ENCODE data around the gene OR1E2. TPM values are rescaled to one million over a fixed set of nuclear protein-coding genes. Genes with fewer than 3 reads are reported as not detected.

OR1E2 gene
- total RNA-seq (2013): not detected
- polyA plus RNA-seq (not detected), polyA minus RNA-seq (not detected in 2 replicates), total RNA-seq (0 to 0.12 (median 0) reads per million in 11 experiments)

GRCh38 chr17:3433741-3434140 lies at the start of gene OR1E2:
OR1E2 (minus strand) TSS chr17:3433841; CDS start chr17:3433841, 0 bp downstream.
- intact Hi-C loops (cut with micrococcal nuclease): no loop called here
- Histone ChIP-seq H3K4me1 (ENCODE audit: control insufficient read depth in 1 of 2, insufficient read depth in 2 of 2, low read length in 2 of 2) (no peaks in the 10 kb centered on the region), H3K27ac (ENCODE audit: low read depth in 1 of 2, low read length in 2 of 2) (no peak within 1 kb of the TSS), H3K9ac (ENCODE audit: insufficient read depth, low read length, poor library complexity, severe bottlenecking) (no peak within 1 kb of the TSS), H3K79me2 (ENCODE audit: insufficient read depth, low read length) (no peaks in the 10 kb centered on the region), H3K27me3 (ENCODE audit: control insufficient read depth in 2 of 2, insufficient read depth in 2 of 2, low read length in 2 of 2) (no peaks in the 10 kb centered on the region), H4K20me1 (ENCODE audit: insufficient read depth, low read length) (no peaks in the 10 kb centered on the region), H3K9me3 (replicated peaks in 1 of 2; ENCODE audit: control insufficient read depth in 1 of 2, insufficient read depth in 1 of 2, low read length in 2 of 2) (no peaks in the 10 kb centered on the region), H3K4me2 (replicated peaks; ENCODE audit: extremely low read depth, low read length, poor library complexity, severe bottlenecking) (no peak within 1 kb of the TSS), H3K36me3 (replicated peaks in 1 of 2; ENCODE audit: control insufficient read depth in 1 of 2, insufficient read depth in 2 of 2, low read length in 2 of 2) (no peaks in the 10 kb centered on the region), H3K4me3 (replicated peaks in 1 of 3; ENCODE audit: low read depth in 2 of 3, low read length in 3 of 3) (no peak within 1 kb of the TSS), H2AFZ (ENCODE audit: insufficient read depth, low read depth, low read length, poor library complexity, severe bottlenecking) (no peak within 1 kb of the TSS)
- Mint-ChIP-seq H3K36me3 (no peaks in the 10 kb centered on the region), H3K9me3 (peaks cover 0 to 6% (median 4%) of the 10 kb centered on the region in 7 donors), H3K27ac (peak within 1 kb of the TSS in 2 of 7 donors; percentile 30 to 35), H3K4me1 (peaks cover 2% of the 10 kb centered on the region), H3K27me3 (ENCODE audit: low read depth in 3 of 3) (peaks cover 7 to 13% (median 8%) of the 10 kb centered on the region in 3 donors), H3K4me3 (no peak within 1 kb of the TSS)
- no peak for DNase-seq
- 100% methylated on average over 2 of the region's 3 CpGs for WGBS (ENCODE audit: insufficient coverage)
- TF ChIP-seq CTCF (IDR thresholded peaks at IDR 0.05): no peak

GRCh38 chr17:3482852-3483251 lies 49.2 kb upstream of the OR1E2 start:
- no peak overlapping the region for H3K27ac Mint-ChIP-seq
- Histone ChIP-seq H3K27me3 (ENCODE audit: control insufficient read depth in 2 of 2, insufficient read depth in 2 of 2, low read length in 2 of 2) (peaks cover 0 to 5% of the 10 kb centered on the region in 2 donors), H4K20me1 (ENCODE audit: insufficient read depth, low read length) (no peaks in the 10 kb centered on the region), H3K9me3 (replicated peaks in 1 of 2; ENCODE audit: control insufficient read depth in 1 of 2, insufficient read depth in 1 of 2, low read length in 2 of 2) (no peaks in the 10 kb centered on the region), H3K4me3 (replicated peaks in 1 of 3; ENCODE audit: low read depth in 2 of 3, low read length in 3 of 3) (no peak overlapping the region), H3K4me1 (ENCODE audit: control insufficient read depth in 1 of 2, insufficient read depth in 2 of 2, low read length in 2 of 2) (no peaks in the 10 kb centered on the region), H3K4me2 (replicated peaks; ENCODE audit: extremely low read depth, low read length, poor library complexity, severe bottlenecking) (no peak overlapping the region), H3K9ac (ENCODE audit: insufficient read depth, low read length, poor library complexity, severe bottlenecking) (no peak overlapping the region), H3K79me2 (ENCODE audit: insufficient read depth, low read length) (no peaks in the 10 kb centered on the region), H3K27ac (ENCODE audit: low read depth in 1 of 2, low read length in 2 of 2) (no peak overlapping the region), H3K36me3 (replicated peaks in 1 of 2; ENCODE audit: control insufficient read depth in 1 of 2, insufficient read depth in 2 of 2, low read length in 2 of 2) (no peaks in the 10 kb centered on the region), H2AFZ (ENCODE audit: insufficient read depth, low read depth, low read length, poor library complexity, severe bottlenecking) (no peak overlapping the region)
- H3K36me3 Mint-ChIP-seq: no peaks in the 10 kb centered on the region
- H3K4me1 Mint-ChIP-seq: no peaks in the 10 kb centered on the region
- peaks cover 0 to 2% (median 0%) of the 10 kb centered on the region in 7 donors for H3K9me3 Mint-ChIP-seq
- WGBS (ENCODE audit: insufficient coverage): no CpG with 5 or more reads among the region's 3 CpGs
- no peak for TF ChIP-seq CTCF (IDR thresholded peaks at IDR 0.05)
- H3K4me3 Mint-ChIP-seq: no peak overlapping the region
- intact Hi-C loops (cut with micrococcal nuclease): no loop called here
- peaks cover 3 to 6% (median 5%) of the 10 kb centered on the region in 3 donors for H3K27me3 Mint-ChIP-seq (ENCODE audit: low read depth in 3 of 3)
- DNase-seq: no peak
